ENCODE results near the gene PSME2. TPM values are rescaled to one million over a fixed set of nuclear protein-coding genes. Genes with fewer than 3 reads are reported as not detected.

The PSME2 gene
- total and polyA plus RNA-seq, 2 donors (not counting 1 experiment from before 2014, with no cell fraction given): 132 to 148 TPM

DNA sequence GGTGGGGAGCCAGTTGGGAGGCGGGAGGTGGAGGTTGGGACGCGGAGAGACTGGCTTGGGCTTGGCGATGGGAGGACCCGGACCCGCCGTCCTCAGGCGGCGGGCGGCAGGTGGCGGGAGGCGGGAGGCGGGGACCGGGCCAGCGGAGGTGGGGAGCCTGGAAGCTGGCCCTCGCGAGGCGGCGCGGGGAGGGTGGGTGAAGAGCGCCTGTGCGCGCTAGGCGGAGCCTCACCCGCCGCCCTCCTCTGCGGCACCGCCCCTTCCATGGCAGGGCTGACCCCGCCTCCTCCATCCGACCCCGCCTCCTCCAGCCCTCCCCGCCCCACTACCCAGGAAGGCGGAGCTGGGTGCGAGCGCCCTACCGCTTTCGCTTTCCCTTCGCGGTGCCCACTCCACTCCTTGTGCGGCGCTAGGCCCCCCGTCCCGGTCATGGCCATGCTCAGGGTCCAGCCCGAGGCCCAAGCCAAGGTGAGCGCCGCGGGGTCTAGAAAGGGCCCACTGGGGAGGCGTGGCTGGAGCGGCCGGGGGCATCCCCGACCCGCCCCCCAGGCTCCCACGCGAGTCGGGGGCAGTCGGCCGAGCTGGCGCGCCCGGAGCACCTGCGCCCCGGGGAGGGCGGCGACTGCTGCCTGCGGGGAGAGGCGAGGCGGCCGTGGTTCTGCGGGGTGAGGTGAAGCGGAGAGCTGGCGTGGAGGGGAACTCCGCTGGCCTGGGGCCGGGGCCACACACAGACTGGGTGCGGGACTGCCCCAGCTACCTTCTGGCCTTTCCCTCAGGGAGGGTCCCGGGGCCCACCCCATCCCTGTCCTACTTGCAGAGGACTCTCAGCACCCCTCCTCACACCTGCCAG is 10.4 kb downstream of the PSME2 start, which contains the start of gene PSME1:
PSME1 (plus strand) TSS at position 361 of the 850 bp plus-strand sequence; CDS start at position 430, 69 bp downstream.
- Histone ChIP-seq H3K36me3 (ENCODE audit: control insufficient read depth, insufficient read depth, low read length) (peaks cover 7% of the 10 kb centered on the region), H3K9ac (ENCODE audit: insufficient read depth, low read length) (peak within 1 kb of the TSS; percentile 89), H4K20me1 (ENCODE audit: control insufficient read depth, extremely low read depth, insufficient read depth, low read length) (no peaks in the 10 kb centered on the region), H3K27ac (ENCODE audit: insufficient read depth, low read length) (peak within 1 kb of the TSS; percentile 87), H2AFZ (ENCODE audit: low read length) (peak within 1 kb of the TSS; percentile 85), H3K9me3 (ENCODE audit: control insufficient read depth, insufficient read depth, low read depth, low read length) (no peaks in the 10 kb centered on the region), H3K4me1 (ENCODE audit: control insufficient read depth, extremely low read depth, insufficient read depth, low read length) (peaks cover 6% of the 10 kb centered on the region), H3K4me3 (replicated peaks in 1 of 4; ENCODE audit: control extremely low read depth in 1 of 4, insufficient read depth in 1 of 4, low read depth in 3 of 4, low read length in 4 of 4) (peak within 1 kb of the TSS; percentile 69 to 90 (median 84)), H3K79me2 (ENCODE audit: control insufficient read depth, insufficient read depth, low read length) (peaks cover 29% of the 10 kb centered on the region), H3K4me2 (ENCODE audit: extremely low read depth, insufficient read depth, low read length) (peak within 1 kb of the TSS; percentile 96), H3K27me3 (ENCODE audit: control insufficient read depth, insufficient read depth, low read length) (no peaks in the 10 kb centered on the region)
- DNase-seq (ENCODE audit: low read depth in 2 of 2): peak; percentile 81 to 82
- TF ChIP-seq, protein P1, sequence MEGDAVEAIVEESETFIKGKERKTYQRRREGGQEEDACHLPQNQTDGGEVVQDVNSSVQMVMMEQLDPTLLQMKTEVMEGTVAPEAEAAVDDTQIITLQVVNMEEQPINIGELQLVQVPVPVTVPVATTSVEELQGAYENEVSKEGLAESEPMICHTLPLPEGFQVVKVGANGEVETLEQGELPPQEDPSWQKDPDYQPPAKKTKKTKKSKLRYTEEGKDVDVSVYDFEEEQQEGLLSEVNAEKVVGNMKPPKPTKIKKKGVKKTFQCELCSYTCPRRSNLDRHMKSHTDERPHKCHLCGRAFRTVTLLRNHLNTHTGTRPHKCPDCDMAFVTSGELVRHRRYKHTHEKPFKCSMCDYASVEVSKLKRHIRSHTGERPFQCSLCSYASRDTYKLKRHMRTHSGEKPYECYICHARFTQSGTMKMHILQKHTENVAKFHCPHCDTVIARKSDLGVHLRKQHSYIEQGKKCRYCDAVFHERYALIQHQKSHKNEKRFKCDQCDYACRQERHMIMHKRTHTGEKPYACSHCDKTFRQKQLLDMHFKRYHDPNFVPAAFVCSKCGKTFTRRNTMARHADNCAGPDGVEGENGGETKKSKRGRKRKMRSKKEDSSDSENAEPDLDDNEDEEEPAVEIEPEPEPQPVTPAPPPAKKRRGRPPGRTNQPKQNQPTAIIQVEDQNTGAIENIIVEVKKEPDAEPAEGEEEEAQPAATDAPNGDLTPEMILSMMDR (conservative IDR thresholded peaks at IDR 0.05 in 1 of 2, IDR thresholded peaks at IDR 0.05 in 1 of 2; ENCODE audit: low read depth in 1 of 2, low read length in 2 of 2): no peak
- TF ChIP-seq EZH2 (IDR thresholded peaks at IDR 0.05; ENCODE audit: low read length, missing control alignments): no peak

DNA sequence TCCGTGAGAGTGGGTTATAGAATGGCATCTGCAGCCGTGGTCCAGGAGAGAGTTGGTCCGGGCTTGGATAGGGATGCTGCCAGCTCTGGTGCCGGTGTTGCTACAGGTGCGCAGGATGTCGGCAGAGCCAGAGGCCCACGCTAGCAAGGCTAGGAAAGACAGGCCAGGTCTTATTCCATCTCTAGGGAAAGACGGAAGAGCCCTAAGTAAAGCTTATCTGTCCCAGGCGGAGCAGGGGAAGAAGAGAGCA is 10.9 kb downstream of the PSME2 start:
- no peak for DNase-seq (ENCODE audit: low read depth in 2 of 2)
- Histone ChIP-seq H3K9ac (ENCODE audit: insufficient read depth, low read length) (peak overlapping the region; percentile 89), H3K4me3 (replicated peaks in 1 of 4; ENCODE audit: control extremely low read depth in 1 of 4, insufficient read depth in 1 of 4, low read depth in 3 of 4, low read length in 4 of 4) (peak overlapping the region; percentile 53 to 90 (median 70)), H3K4me2 (ENCODE audit: extremely low read depth, insufficient read depth, low read length) (peak overlapping the region; percentile 75), H4K20me1 (ENCODE audit: control insufficient read depth, extremely low read depth, insufficient read depth, low read length) (no peaks in the 10 kb centered on the region), H3K79me2 (ENCODE audit: control insufficient read depth, insufficient read depth, low read length) (peaks cover 26% of the 10 kb centered on the region), H3K27me3 (ENCODE audit: control insufficient read depth, insufficient read depth, low read length) (no peaks in the 10 kb centered on the region), H3K27ac (ENCODE audit: insufficient read depth, low read length) (no peak overlapping the region), H3K4me1 (ENCODE audit: control insufficient read depth, extremely low read depth, insufficient read depth, low read length) (peaks cover 6% of the 10 kb centered on the region), H3K36me3 (ENCODE audit: control insufficient read depth, insufficient read depth, low read length) (peaks cover 7% of the 10 kb centered on the region), H2AFZ (ENCODE audit: low read length) (peak overlapping the region; percentile 85), H3K9me3 (ENCODE audit: control insufficient read depth, insufficient read depth, low read depth, low read length) (no peaks in the 10 kb centered on the region)
- no peak for TF ChIP-seq EZH2 (IDR thresholded peaks at IDR 0.05; ENCODE audit: low read length, missing control alignments)
- TF ChIP-seq, protein P1 (conservative IDR thresholded peaks at IDR 0.05 in 1 of 2, IDR thresholded peaks at IDR 0.05 in 1 of 2; ENCODE audit: low read depth in 1 of 2, low read length in 2 of 2): no peak

DNA sequence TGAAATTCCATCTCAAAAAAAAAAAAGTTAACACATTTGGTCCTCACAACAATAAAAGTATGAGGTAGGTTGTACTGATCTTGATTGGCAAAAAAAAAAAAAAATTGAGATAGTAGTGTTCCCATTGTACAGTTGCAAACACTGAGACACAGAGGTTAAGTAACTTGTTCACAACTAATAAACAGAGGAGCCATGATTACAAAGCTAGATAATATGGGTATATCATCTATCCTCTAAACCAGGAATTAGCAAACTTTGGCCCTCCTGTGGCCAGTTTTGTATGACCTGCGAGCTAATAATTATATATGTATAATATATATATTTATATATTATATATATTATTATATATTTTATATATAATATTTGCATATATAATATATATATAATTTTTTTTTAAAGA is 12.7 kb downstream of the PSME2 start:
- Histone ChIP-seq H2AFZ (ENCODE audit: low read length) (no peak overlapping the region), H3K9me3 (ENCODE audit: control insufficient read depth, insufficient read depth, low read depth, low read length) (no peaks in the 10 kb centered on the region), H3K4me1 (ENCODE audit: control insufficient read depth, extremely low read depth, insufficient read depth, low read length) (peaks cover 6% of the 10 kb centered on the region), H4K20me1 (ENCODE audit: control insufficient read depth, extremely low read depth, insufficient read depth, low read length) (no peaks in the 10 kb centered on the region), H3K27me3 (ENCODE audit: control insufficient read depth, insufficient read depth, low read length) (no peaks in the 10 kb centered on the region), H3K9ac (ENCODE audit: insufficient read depth, low read length) (no peak overlapping the region), H3K4me3 (replicated peaks in 1 of 4; ENCODE audit: control extremely low read depth in 1 of 4, insufficient read depth in 1 of 4, low read depth in 3 of 4, low read length in 4 of 4) (no peak overlapping the region), H3K36me3 (ENCODE audit: control insufficient read depth, insufficient read depth, low read length) (peaks cover 7% of the 10 kb centered on the region), H3K27ac (ENCODE audit: insufficient read depth, low read length) (no peak overlapping the region), H3K79me2 (ENCODE audit: control insufficient read depth, insufficient read depth, low read length) (peaks cover 14% of the 10 kb centered on the region), H3K4me2 (ENCODE audit: extremely low read depth, insufficient read depth, low read length) (no peak overlapping the region)
- DNase-seq (ENCODE audit: low read depth in 2 of 2): no peak
- TF ChIP-seq, protein P1 (conservative IDR thresholded peaks at IDR 0.05 in 1 of 2, IDR thresholded peaks at IDR 0.05 in 1 of 2; ENCODE audit: low read depth in 1 of 2, low read length in 2 of 2): no peak
- no peak for TF ChIP-seq EZH2 (IDR thresholded peaks at IDR 0.05; ENCODE audit: low read length, missing control alignments)

Measured in fibroblast of lung (primary cell).